Hepatocyte (in vitro differentiated cells): ENCODE data around the gene UBTD1. TPM values are rescaled to one million over a fixed set of nuclear protein-coding genes. Genes with fewer than 3 reads are reported as not detected.
"Not testable (repeated sequence)": the region's sequence is repeated elsewhere in the genome, so short reads cannot be mapped to it uniquely, and the experiment has no call there.

Experiments used
- DNase-seq: peaks from one replicate; pipeline ENCODE4 v3.0.0-alpha.2; 2016; ENCODE audit warnings: low spot score
- H2AFZ ChIP-seq: fragments of 200-600 bp; sonication (generic); 2 replicates; pipeline ENCODE4 v1.6.0; 2016; ENCODE audit warnings: antibody characterized with exemption, mild to moderate bottlenecking
- H3K27ac ChIP-seq: fragments of 200-600 bp; sonication (generic); 2 replicates; pipeline ENCODE4 v1.5.1; 2016; ENCODE audit warnings: mild to moderate bottlenecking
- H3K27me3 ChIP-seq: fragments of 200-600 bp; sonication (generic); 2 replicates; pipeline ENCODE4 v1.6.1; 2016
- H3K36me3 ChIP-seq: fragments of 200-600 bp; sonication (generic); replicated peaks from 2 replicates; pipeline ENCODE4 v1.5.1; 2016; ENCODE audit warnings: low read depth; ENCODE audit not compliant: insufficient read depth
- H3K4me1 ChIP-seq: fragments of 200-600 bp; sonication (generic); 2 replicates; pipeline ENCODE4 v1.5.1; 2016; ENCODE audit warnings: mild to moderate bottlenecking, moderate library complexity; ENCODE audit not compliant: insufficient read depth
- H3K4me2 ChIP-seq: fragments of 200-600 bp; sonication (generic); 2 replicates; pipeline ENCODE4 v1.6.0; 2016
- H3K4me3 ChIP-seq: fragments of 200-600 bp; sonication (generic); 2 replicates; pipeline ENCODE4 v1.5.1; 2016; ENCODE audit warnings: mild to moderate bottlenecking
- H3K79me2 ChIP-seq: fragments of 200-600 bp; sonication (generic); 2 replicates; pipeline ENCODE4 v1.6.0; 2017; ENCODE audit warnings: mild to moderate bottlenecking
- H3K9me2 ChIP-seq: fragments of 200-600 bp; sonication (generic); replicated peaks from 2 replicates; pipeline ENCODE4 v1.6.0; 2017; ENCODE audit warnings: mild to moderate bottlenecking; ENCODE audit not compliant: insufficient read depth
- H3K9me3 ChIP-seq: fragments of 200-600 bp; sonication (generic); 2 replicates; pipeline ENCODE4 v1.5.1; 2016; ENCODE audit warnings: low read depth, mild to moderate bottlenecking
- H4K20me1 ChIP-seq: fragments of 200-600 bp; sonication (generic); 2 replicates; pipeline ENCODE4 v1.6.0; 2016; ENCODE audit warnings: mild to moderate bottlenecking; ENCODE audit not compliant: insufficient read depth, poor library complexity, severe bottlenecking
- CTCF ChIP-seq: fragments of 200-600 bp; sonication (generic); IDR thresholded peaks from 2 replicates; pipeline ENCODE4 v1.5.1; 2016; ENCODE audit warnings: antibody characterized with exemption, mild to moderate bottlenecking; ENCODE audit not compliant: poor library complexity
- EZH2 ChIP-seq: fragments of 200-600 bp; sonication (generic); IDR thresholded peaks from 2 replicates; pipeline ENCODE4 v1.6.1; 2016; ENCODE audit warnings: antibody characterized with exemption, mild to moderate bottlenecking, borderline replicate concordance
- EZH2phosphoT487 ChIP-seq: fragments of 200-600 bp; sonication (generic); IDR thresholded peaks from one replicate; pipeline ENCODE4 v1.6.1; 2018; ENCODE audit warnings: antibody characterized with exemption, mild to moderate bottlenecking, low read depth, moderate library complexity; ENCODE audit not compliant: unreplicated experiment, severe bottlenecking
- WGBS: methylation state at CpG from one replicate; pipeline ENCODE4 v1.1.6; 2016; ENCODE audit warnings: low lambda C conversion rate; ENCODE audit errors: missing lambda C conversion rate; 5-methylcytosine and 5-hydroxymethylcytosine counted together
- polyA plus RNA-seq: library from polyadenylated mRNA; unstranded; fragments of >200 nt; fragmentation: Nextera tagmentation; extraction: Ambion mirVana; gene quantifications from 2 replicates; pipeline ENCODE4 v1.2.1, GENCODE V29; 2016
- total RNA-seq: library from RNA; depleted of rRNA; stranded (reverse); fragments of >200 nt; gene quantifications from 2 replicates; pipeline ENCODE4 v1.2.3, GENCODE V29; 2014

The UBTD1 gene
- total and polyA plus RNA-seq, 2 experiments from 2014 or later = 12.8 to 37.0 TPM

GRCh38 chr10:97475936-97476594 lies 22.7 kb upstream of the UBTD1 start:
- Histone ChIP-seq H3K9me2 (no peaks in the 10 kb centered on the region), H3K36me3 (no peaks in the 10 kb centered on the region), H2AFZ (no peak overlapping the region), H3K4me1 (no peaks in the 10 kb centered on the region), H3K27me3 (no peaks in the 10 kb centered on the region), H3K9me3 (no peaks in the 10 kb centered on the region), H3K27ac (no peak overlapping the region), H3K4me2 (no peak overlapping the region), H4K20me1 (no peaks in the 10 kb centered on the region), H3K4me3 (no peak overlapping the region), H3K79me2 (peaks cover 1% of the 10 kb centered on the region)
- TF ChIP-seq CTCF (no peak), EZH2phosphoT487 (no peak), EZH2 (no peak)
- DNase-seq = no peak
- 93% methylated on average over 2 of the region's 2 CpGs for WGBS

GRCh38 chr10:97479410-97479809 lies 19.3 kb upstream of the UBTD1 start:
- not testable (repeated sequence) for H2AFZ ChIP-seq, H3K9me3 ChIP-seq, H3K4me3 ChIP-seq, DNase-seq, H3K4me1 ChIP-seq, H4K20me1 ChIP-seq, H3K4me2 ChIP-seq, H3K9me2 ChIP-seq, H3K36me3 ChIP-seq, H3K27me3 ChIP-seq, H3K27ac ChIP-seq
- peaks cover 28% of the 10 kb centered on the region for H3K79me2 ChIP-seq
- WGBS = 93% methylated on average over 4 of the region's 4 CpGs

- no peak overlapping the region for H3K4me3 ChIP-seq
- H3K4me1 ChIP-seq = no peaks in the 10 kb centered on the region
- TF ChIP-seq EZH2phosphoT487 = no peak
- no peak for TF ChIP-seq EZH2
- no peak for TF ChIP-seq CTCF
- H3K9me3 ChIP-seq = no peaks in the 10 kb centered on the region
- H3K36me3 ChIP-seq = no peaks in the 10 kb centered on the region
- no peak overlapping the region for H2AFZ ChIP-seq
- H4K20me1 ChIP-seq = peaks cover 6% of the 10 kb centered on the region
- H3K4me2 ChIP-seq = no peak overlapping the region
- no peaks in the 10 kb centered on the region for H3K9me2 ChIP-seq
- no peak for DNase-seq
- 81% methylated on average over 9 of the region's 9 CpGs for WGBS
- peaks cover 34% of the 10 kb centered on the region for H3K79me2 ChIP-seq
- no peaks in the 10 kb centered on the region for H3K27me3 ChIP-seq
- H3K27ac ChIP-seq = no peak overlapping the region
Measured at GRCh38 chr10:97479939-97480338, 18.8 kb upstream of the UBTD1 start.

GRCh38 chr10:97481071-97481470 lies 17.7 kb upstream of the UBTD1 start:
- H3K27ac ChIP-seq = no peak overlapping the region
- no peak for TF ChIP-seq EZH2phosphoT487
- TF ChIP-seq EZH2 = no peak
- no peak for TF ChIP-seq CTCF
- 86% methylated on average over 4 of the region's 4 CpGs for WGBS
- H3K9me3 ChIP-seq = no peaks in the 10 kb centered on the region
- H3K79me2 ChIP-seq = peaks cover 45% of the 10 kb centered on the region
- no peaks in the 10 kb centered on the region for H3K4me1 ChIP-seq
- H3K4me2 ChIP-seq = no peak overlapping the region
- peaks cover 6% of the 10 kb centered on the region for H4K20me1 ChIP-seq
- H2AFZ ChIP-seq = no peak overlapping the region
- H3K27me3 ChIP-seq = no peaks in the 10 kb centered on the region
- DNase-seq = no peak
- no peaks in the 10 kb centered on the region for H3K36me3 ChIP-seq
- no peak overlapping the region for H3K4me3 ChIP-seq
- H3K9me2 ChIP-seq = no peaks in the 10 kb centered on the region
